ENCODE measurements around the gene SPEM2. TPM values are rescaled to one million over a fixed set of nuclear protein-coding genes. Genes with fewer than 3 reads are reported as not detected.
A peak's percentile ranks its signal among the peaks of the same experiment; 100 is the strongest.

Gene SPEM2
- total and polyA plus RNA-seq, 2 of the 8 experiments (the other 6 are each of a cell fraction or from before 2014, with no cell fraction given), result 0.03 TPM; not detected in 1

GRCh38 chr17:7435676-7436555 is 10.5 kb downstream of the SPEM2 start:
- Histone ChIP-seq H4K5ac (ENCODE audit: insufficient read length, low read depth, low read length) (peak overlapping the region; percentile 8), H2BK15ac (ENCODE audit: low read length) (peak overlapping the region; percentile 95; the same call in 1 of the 2 replicates), H3K4ac (replicated peaks; ENCODE audit: insufficient read length, low read depth, low read length) (peak overlapping the region; percentile 100), H3K4me1 (replicated peaks in 1 of 4; ENCODE audit: control insufficient read depth in 3 of 4, insufficient read depth in 4 of 4, low read length in 3 of 4) (peaks cover 0 to 22% (median 9%) of the 10 kb centered on the region in 4 experiments; a peak in 6 of 7 replicates), H2BK120ac (replicated peaks; ENCODE audit: low read depth, low read length) (peak overlapping the region; percentile 91), H3K23ac (ENCODE audit: insufficient read length) (no peak overlapping the region), H3K23me2 (ENCODE audit: low read depth, low read length) (peaks cover 30% of the 10 kb centered on the region), H2AK5ac (ENCODE audit: low read depth, low read length) (no peak overlapping the region; the same call in 1 of the 2 replicates), H3K9me3 (ENCODE audit: insufficient read depth in 2 of 2, low read depth in 1 of 2, low read length in 1 of 2) (no peaks in the 10 kb centered on the region), H4K8ac (ENCODE audit: extremely low read depth, insufficient read depth, low read length) (peak overlapping the region; percentile 97), H2BK20ac (ENCODE audit: low read length) (0 out of 2 replicates have a peak overlapping the region, but pooled peaks have one; percentile 61), H3K18ac (ENCODE audit: extremely low read depth, low read length) (peak overlapping the region; percentile 90), H3K9ac (replicated peaks in 1 of 4; ENCODE audit: extremely low read depth in 1 of 4, low read depth in 3 of 4, low read length in 3 of 4) (peak overlapping the region in 3 of 4 experiments; percentile 1 to 46 (median 35); a peak in 5 of 7 replicates), H3K56ac (replicated peaks; ENCODE audit: insufficient read length, low read depth, low read length) (peak overlapping the region; percentile 42), H4K91ac (replicated peaks; ENCODE audit: insufficient read length, low read length) (peak overlapping the region; percentile 79), H3K14ac (ENCODE audit: insufficient read length) (no peak overlapping the region), H2BK12ac (ENCODE audit: low read depth, low read length) (peak overlapping the region; percentile 94), H3K79me1 (ENCODE audit: low read depth, low read length) (no peaks in the 10 kb centered on the region), H3K79me2 (ENCODE audit: control insufficient read depth in 1 of 2, insufficient read depth in 2 of 2, low read length in 2 of 2) (no peaks in the 10 kb centered on the region), H2AFZ (ENCODE audit: low read length) (no peak overlapping the region; the same call in 1 of the 2 replicates), H3K27ac (ENCODE audit: low read depth, low read length) (peak overlapping the region; percentile 59), H4K20me1 (replicated peaks in 1 of 2; ENCODE audit: control insufficient read depth in 1 of 2, insufficient read depth in 2 of 2, low read length in 2 of 2) (no peaks in the 10 kb centered on the region), H3K36me3 (ENCODE audit: control insufficient read depth in 2 of 4, insufficient read depth in 4 of 4, low read length in 3 of 4) (no peaks in the 10 kb centered on the region), H3K4me2 (ENCODE audit: insufficient read depth in 1 of 2, low read depth in 2 of 2, low read length in 2 of 2) (peak overlapping the region; percentile 91), H2BK5ac (ENCODE audit: low read depth, low read length) (peak overlapping the region; percentile 63), H3K4me3 (ENCODE audit: extremely low read depth in 1 of 4, insufficient read depth in 2 of 4, low read depth in 3 of 4, low read length in 4 of 4) (peak overlapping the region; percentile 50 to 83 (median 67)), H3K27me3 (replicated peaks in 1 of 4; ENCODE audit: control insufficient read depth in 3 of 4, extremely low read depth in 1 of 4, insufficient read depth in 3 of 4, low read length in 3 of 4) (peaks cover 2 to 19% (median 12%) of the 10 kb centered on the region in 4 experiments; a peak in 6 of 7 replicates)
- ChIA-PET POLR2A (ENCODE audit: partially characterized antibody) (interaction anchor here (0.6 to 15.5 kb wide), 34 partner anchors 9 to 321 kb away, joined by 3 to 339 read pairs (median 4); partner anchors contain the start of genes ACAP1, ASGR2, CHRNB1 and CLDN7), CTCF (ENCODE audit: partially characterized antibody) (interaction anchor here (0.7 to 5.1 kb wide), 31 partner anchors 9 to 195 kb away, joined by 3 to 56 read pairs (median 5); partner anchors contain the start of genes CHRNB1, KCTD11, SLC35G6 and SPEM2)
- WGBS, 2 experiments (ENCODE audit: extremely low coverage in 1 of 2, insufficient coverage in 1 of 2, insufficient read length in 1 of 2, insufficient replicate concordance in 2 of 2, low coverage in 1 of 2, low lambda C conversion rate in 2 of 2, missing lambda C conversion rate in 1 of 2), result 6% methylated on average over 28 of the region's 49 CpGs; no CpG with 5 or more reads in 1 of the 2 experiments
- DNase-seq (ENCODE audit: low read depth in 1 of 2, low spot score in 2 of 2) (peak in 1 of 2 experiments; percentile 84), FAIRE-seq (no peak)
- peak; percentile 79 for TF ChIP-seq SAP30 (IDR thresholded peaks at IDR 0.05; ENCODE audit: insufficient read depth, insufficient replicate concordance, low read length)
- peak; percentile 39; the same call in 1 of the 2 replicates for TF ChIP-seq EGR1 (IDR thresholded peaks at IDR 0.05; ENCODE audit: borderline replicate concordance, low read depth, low read length)
- TF ChIP-seq MAX (IDR thresholded peaks at IDR 0.05), result peak; percentile 13; the same call in 1 of the 2 replicates
- peak; percentile 62 for TF ChIP-seq ASH2L (IDR thresholded peaks at IDR 0.05; ENCODE audit: low read length)
- TF ChIP-seq POLR2AphosphoS5 (IDR thresholded peaks at IDR 0.05; ENCODE audit: low read depth, low read length), result peak; percentile 53
- TF ChIP-seq TAF1 (IDR thresholded peaks at IDR 0.05; ENCODE audit: low read depth, low read length), result 0 out of 2 replicates have a peak, but pooled peaks have one; percentile 3
- no peak for TF ChIP-seq TAF7 (optimal IDR thresholded peaks at IDR 0.05; ENCODE audit: borderline replicate concordance, low read depth, low read length)
- TF ChIP-seq POLR2A (IDR thresholded peaks at IDR 0.05; ENCODE audit: control extremely low read depth in 1 of 2, low read depth in 2 of 2, low read length in 2 of 2), result peak in 1 of 2 experiments; percentile 66; a peak in 1 of 3 replicates
- TF ChIP-seq SUZ12 (IDR thresholded peaks at IDR 0.05; ENCODE audit: low read length), result peak; percentile 20; the same call in 1 of the 2 replicates
- 0 out of 2 replicates have a peak, but pooled peaks have one; percentile 23 for TF ChIP-seq YY1 (IDR thresholded peaks at IDR 0.05; ENCODE audit: low read depth, low read length)

Measured in H1 (cell line).